ENCODE data around the gene ATXN10.

DNA sequence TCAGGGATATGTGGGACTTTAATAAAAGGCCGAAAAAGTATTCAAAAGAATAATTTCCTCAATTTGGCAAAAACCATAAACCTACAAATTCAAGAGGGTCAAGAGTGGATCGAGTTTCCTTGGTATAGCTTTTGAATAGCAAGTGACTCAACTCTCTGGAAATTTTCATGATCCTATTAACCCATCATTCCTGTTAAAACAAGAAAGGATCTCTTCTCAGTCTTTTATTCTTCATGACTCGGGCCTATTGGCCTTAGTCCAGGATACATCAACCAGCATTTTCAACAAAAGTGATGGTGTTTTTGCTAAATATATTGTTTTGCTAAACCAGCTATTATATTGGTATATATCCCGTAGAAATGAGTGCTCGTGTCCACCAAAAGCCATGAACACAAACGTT, 110.3 kb downstream of the ATXN10 start:
- TF ChIP-seq, protein P1, sequence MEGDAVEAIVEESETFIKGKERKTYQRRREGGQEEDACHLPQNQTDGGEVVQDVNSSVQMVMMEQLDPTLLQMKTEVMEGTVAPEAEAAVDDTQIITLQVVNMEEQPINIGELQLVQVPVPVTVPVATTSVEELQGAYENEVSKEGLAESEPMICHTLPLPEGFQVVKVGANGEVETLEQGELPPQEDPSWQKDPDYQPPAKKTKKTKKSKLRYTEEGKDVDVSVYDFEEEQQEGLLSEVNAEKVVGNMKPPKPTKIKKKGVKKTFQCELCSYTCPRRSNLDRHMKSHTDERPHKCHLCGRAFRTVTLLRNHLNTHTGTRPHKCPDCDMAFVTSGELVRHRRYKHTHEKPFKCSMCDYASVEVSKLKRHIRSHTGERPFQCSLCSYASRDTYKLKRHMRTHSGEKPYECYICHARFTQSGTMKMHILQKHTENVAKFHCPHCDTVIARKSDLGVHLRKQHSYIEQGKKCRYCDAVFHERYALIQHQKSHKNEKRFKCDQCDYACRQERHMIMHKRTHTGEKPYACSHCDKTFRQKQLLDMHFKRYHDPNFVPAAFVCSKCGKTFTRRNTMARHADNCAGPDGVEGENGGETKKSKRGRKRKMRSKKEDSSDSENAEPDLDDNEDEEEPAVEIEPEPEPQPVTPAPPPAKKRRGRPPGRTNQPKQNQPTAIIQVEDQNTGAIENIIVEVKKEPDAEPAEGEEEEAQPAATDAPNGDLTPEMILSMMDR (conservative IDR thresholded peaks at IDR 0.05; ENCODE audit: low read length) = no peak
- TF ChIP-seq EZH2phosphoT487 (IDR thresholded peaks at IDR 0.05; ENCODE audit: borderline replicate concordance) = no peak
